ENCODE results near the gene BCOR. TPM values are rescaled to one million over a fixed set of nuclear protein-coding genes. Genes with fewer than 3 reads are reported as not detected.

The BCOR gene
- total RNA-seq, 1 donor from 2014 or later = 37.3 TPM

GRCh38 chrX:40090961-40091360, 6.8 kb downstream of the BCOR start:
- peak overlapping the region; percentile 74 for H3K4me3 Mint-ChIP-seq
- DNase-seq (ENCODE audit: extremely low spot score, unreplicated experiment) = no peak
- no peaks in the 10 kb centered on the region for H3K9me3 Mint-ChIP-seq
- no peak for TF ChIP-seq CTCF (conservative IDR thresholded peaks at IDR 0.05)
- H3K36me3 Mint-ChIP-seq = peaks cover 4% of the 10 kb centered on the region
- no peak overlapping the region for H3K27ac Mint-ChIP-seq
- peaks cover 19% of the 10 kb centered on the region for H3K27me3 Mint-ChIP-seq
- H3K4me1 Mint-ChIP-seq (ENCODE audit: unreplicated experiment) = peaks cover 54% of the 10 kb centered on the region

- no peaks in the 10 kb centered on the region for H3K9me3 Mint-ChIP-seq
- peaks cover 4% of the 10 kb centered on the region for H3K36me3 Mint-ChIP-seq
- H3K4me1 Mint-ChIP-seq (ENCODE audit: unreplicated experiment) = peaks cover 53% of the 10 kb centered on the region
- peaks cover 16% of the 10 kb centered on the region for H3K27me3 Mint-ChIP-seq
- DNase-seq (ENCODE audit: extremely low spot score, unreplicated experiment) = no peak
- H3K4me3 Mint-ChIP-seq = peak overlapping the region; percentile 57
- no peak overlapping the region for H3K27ac Mint-ChIP-seq
- no peak for TF ChIP-seq CTCF (conservative IDR thresholded peaks at IDR 0.05)
Measured at GRCh38 chrX:40090050-40090804, 7.5 kb downstream of the BCOR start.

DNA sequence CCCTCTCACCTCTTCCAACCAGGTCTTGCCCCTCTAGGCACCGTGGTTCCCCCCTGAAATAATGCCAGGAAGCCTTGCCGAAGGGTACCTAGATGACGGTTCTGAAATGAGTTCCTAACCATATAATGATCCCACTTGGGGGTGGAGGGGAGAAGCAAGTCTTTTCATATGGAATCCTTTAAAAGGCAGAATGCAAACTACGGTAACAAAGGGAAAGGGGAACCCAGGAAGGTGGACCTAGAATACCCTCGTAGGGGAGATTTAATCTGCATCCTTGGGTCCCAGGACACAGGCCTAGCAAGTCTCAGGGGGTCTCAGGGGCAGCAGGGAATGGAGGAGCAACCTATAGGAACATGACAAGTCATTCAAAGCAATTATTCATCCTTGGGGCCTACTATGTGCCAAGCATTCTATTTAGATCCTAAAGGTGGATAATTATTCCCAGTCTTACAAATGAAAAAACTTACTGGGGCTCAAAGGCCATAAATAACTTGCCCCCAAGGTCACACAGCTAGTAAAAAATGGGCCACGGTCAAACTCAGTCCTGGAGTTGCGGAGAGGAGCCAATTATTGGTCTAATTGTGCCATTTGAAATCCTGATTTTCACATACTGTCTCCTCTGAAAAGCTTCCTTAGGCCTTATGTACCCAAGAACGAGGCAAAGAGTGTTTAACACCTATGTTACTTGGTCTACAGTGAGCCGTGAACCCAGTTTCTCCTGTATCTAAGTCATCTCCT, 8.8 kb downstream of the BCOR start:
- no peak for TF ChIP-seq CTCF (conservative IDR thresholded peaks at IDR 0.05)
- no peaks in the 10 kb centered on the region for H3K9me3 Mint-ChIP-seq
- peaks cover 15% of the 10 kb centered on the region for H3K27me3 Mint-ChIP-seq
- peaks cover 4% of the 10 kb centered on the region for H3K36me3 Mint-ChIP-seq
- no peak overlapping the region for H3K27ac Mint-ChIP-seq
- H3K4me1 Mint-ChIP-seq (ENCODE audit: unreplicated experiment) = peaks cover 60% of the 10 kb centered on the region
- DNase-seq (ENCODE audit: extremely low spot score, unreplicated experiment) = no peak
- peak overlapping the region; percentile 68 for H3K4me3 Mint-ChIP-seq

DNA sequence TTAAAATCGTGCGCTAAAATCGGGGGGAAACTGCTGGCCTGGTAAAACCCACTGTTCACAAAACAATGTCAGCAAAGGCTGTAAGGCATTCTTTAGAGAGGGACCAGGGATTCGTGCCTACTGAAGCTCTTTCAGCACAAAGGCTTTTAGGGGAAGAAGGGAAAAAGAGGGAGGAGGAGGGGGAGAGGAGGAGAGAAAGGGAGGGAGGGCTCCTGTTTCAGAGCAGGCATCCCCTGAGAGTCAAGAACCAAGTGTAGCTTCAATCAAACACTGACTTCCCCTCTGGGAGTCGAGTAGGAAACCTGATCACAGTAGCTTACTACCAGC, 9.5 kb downstream of the BCOR start:
- no peak for TF ChIP-seq CTCF (conservative IDR thresholded peaks at IDR 0.05)
- peaks cover 55% of the 10 kb centered on the region for H3K4me1 Mint-ChIP-seq (ENCODE audit: unreplicated experiment)
- no peaks in the 10 kb centered on the region for H3K9me3 Mint-ChIP-seq
- H3K27ac Mint-ChIP-seq = peak overlapping the region; percentile 48
- peaks cover 15% of the 10 kb centered on the region for H3K27me3 Mint-ChIP-seq
- no peak for DNase-seq (ENCODE audit: extremely low spot score, unreplicated experiment)
- peaks cover 4% of the 10 kb centered on the region for H3K36me3 Mint-ChIP-seq
- H3K4me3 Mint-ChIP-seq = peak overlapping the region; percentile 68

DNA sequence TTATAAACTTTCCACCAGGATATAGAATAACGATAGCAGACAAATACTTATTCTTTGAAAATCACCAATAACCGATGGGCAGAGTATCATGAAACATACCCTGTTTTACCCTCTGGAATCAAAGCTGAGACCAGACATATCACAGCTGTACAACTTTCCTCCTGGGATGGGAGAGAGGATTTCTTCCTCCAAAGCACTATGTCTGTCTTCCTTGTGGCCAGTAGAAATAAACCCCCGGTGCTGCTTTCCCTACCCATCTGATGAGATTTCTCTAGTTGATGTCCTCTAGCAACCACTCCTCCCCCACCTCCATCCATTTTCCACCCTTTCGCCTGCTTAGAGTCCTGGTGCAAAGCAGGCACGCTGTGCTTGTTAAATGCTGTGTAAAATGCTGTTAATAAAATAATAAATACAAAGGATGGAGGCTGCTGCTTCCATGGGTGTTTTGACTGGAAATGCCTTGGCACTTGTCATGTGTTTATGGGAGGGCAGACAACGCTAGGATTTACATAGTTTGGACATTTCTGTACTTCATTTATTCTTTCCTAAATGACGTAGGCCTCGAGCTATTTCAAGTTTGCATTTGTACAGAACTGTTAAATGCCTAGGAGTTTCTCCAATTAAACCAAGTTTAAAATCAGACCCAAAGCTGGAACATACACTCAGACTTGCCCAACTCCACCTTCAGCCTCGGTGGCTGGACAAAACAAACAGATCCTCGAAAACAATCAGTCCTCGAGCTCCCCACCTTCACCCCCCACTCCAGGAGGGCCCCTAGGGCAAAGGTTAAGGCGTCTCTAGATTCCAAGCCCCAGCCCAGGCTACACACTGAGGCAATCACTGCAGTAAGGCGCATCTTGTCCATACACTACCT, 10.1 kb downstream of the BCOR start:
- no peaks in the 10 kb centered on the region for H3K9me3 Mint-ChIP-seq
- TF ChIP-seq CTCF (conservative IDR thresholded peaks at IDR 0.05) = no peak
- H3K4me3 Mint-ChIP-seq = peak overlapping the region; percentile 68
- H3K27ac Mint-ChIP-seq = peak overlapping the region; percentile 48
- H3K27me3 Mint-ChIP-seq = peaks cover 10% of the 10 kb centered on the region
- H3K36me3 Mint-ChIP-seq = peaks cover 3% of the 10 kb centered on the region
- no peak for DNase-seq (ENCODE audit: extremely low spot score, unreplicated experiment)
- H3K4me1 Mint-ChIP-seq (ENCODE audit: unreplicated experiment) = peaks cover 49% of the 10 kb centered on the region

Measured in type B pancreatic cell (in vitro differentiated cells).